Subcutaneous adipose tissue (tissue), 4 donors: ENCODE results near the gene BHLHE23. TPM values are rescaled to one million over a fixed set of nuclear protein-coding genes. Genes with fewer than 3 reads are reported as not detected.

Experiments used
- CTCF ChIP-seq: fragments of 450-650 bp; IDR thresholded peaks from one replicate; pipeline ENCODE4 v1.5.1; 2016; ENCODE audit warnings: low read depth, mild to moderate bottlenecking, control low read depth, antibody characterized with exemption, moderate library complexity
- total RNA-seq, 4 donors: library from RNA; depleted of rRNA; stranded (reverse); fragments of >200 nt; gene quantifications; one replicate each; pipeline ENCODE4 v1.1.0, GENCODE V29; 2016

The BHLHE23 gene
- total RNA-seq, 4 donors from 2014 or later = not detected

- no peak for TF ChIP-seq CTCF
These were observed 35.4 kb downstream of the BHLHE23 start for GRCh38 chr20:62971211-62971949.

- TF ChIP-seq CTCF = no peak
These were observed 36.2 kb downstream of the BHLHE23 start for GRCh38 chr20:62970307-62971210.

- TF ChIP-seq CTCF = no peak
These were observed 36.8 kb downstream of the BHLHE23 start for GRCh38 chr20:62969939-62970306.

GRCh38 chr20:62969179-62969760, 37.5 kb downstream of the BHLHE23 start:
- TF ChIP-seq CTCF = no peak

GRCh38 chr20:62968378-62969178, 38.2 kb downstream of the BHLHE23 start:
- TF ChIP-seq CTCF = no peak

GRCh38 chr20:62967628-62968351, 39.0 kb downstream of the BHLHE23 start:
- no peak for TF ChIP-seq CTCF
